Esophagus squamous epithelium (tissue), 4 donors: ENCODE measurements around the gene OGG1. TPM values are rescaled to one million over a fixed set of nuclear protein-coding genes. Genes with fewer than 3 reads are reported as not detected.

Source experiments
- total RNA-seq, 4 donors: library from RNA; depleted of rRNA; stranded (reverse); fragments of >200 nt; gene quantifications; one replicate each; pipeline ENCODE4 v1.1.0, GENCODE V29; 2016

Gene OGG1
- total RNA-seq, 4 donors from 2014 or later, result 9.5 to 20.6 (median 10.5) TPM

Other genes with a start within 250 kb of the OGG1 start
- gene LHFPL4, start 196.1 kb upstream of the OGG1 start, total RNA-seq, result under 1 TPM in 1 of 4 donors, not detected in 3; 0.23 TPM
- 10 to 100 TPM; 21.4 to 29.6 (median 22.9) TPM for gene MTMR14, start 100.4 kb upstream of the OGG1 start, total RNA-seq
- gene CPNE9, start 46.1 kb upstream of the OGG1 start, total RNA-seq, result not detected
- 10 to 100 TPM in 3 of 4 donors, 1 to 10 TPM in 1; 9.8 to 18.3 (median 15.4) TPM for gene BRPF1, start 18.2 kb upstream of the OGG1 start, total RNA-seq
- gene CAMK1, start 20.0 kb downstream of the OGG1 start, total RNA-seq, result 10 to 100 TPM in 2 of 4 donors, 1 to 10 TPM in 2; 2.9 to 19.6 (median 7.6) TPM
- gene TADA3, start 42.5 kb downstream of the OGG1 start, total RNA-seq, result 10 to 100 TPM; 34.7 to 54.4 (median 44.8) TPM
- 100 to 1,000 TPM; 125 to 244 (median 167) TPM for gene ARPC4, start 43.1 kb downstream of the OGG1 start, total RNA-seq
- 10 to 100 TPM in 3 of 4 donors, 1 to 10 TPM in 1; 7.6 to 29.2 (median 10.2) TPM for gene TTLL3, start 60.3 kb downstream of the OGG1 start, total RNA-seq
- gene RPUSD3, start 94.1 kb downstream of the OGG1 start, total RNA-seq, result 10 to 100 TPM; 34.7 to 46.4 (median 41.4) TPM
- gene CIDEC, start 130.3 kb downstream of the OGG1 start, total RNA-seq, result not detected
- gene JAGN1, start 140.7 kb downstream of the OGG1 start, total RNA-seq, result 10 to 100 TPM; 24.7 to 40.8 (median 33.3) TPM
- gene IL17RE, start 152.9 kb downstream of the OGG1 start, total RNA-seq, result 10 to 100 TPM in 3 of 4 donors, 1 to 10 TPM in 1; 7.5 to 15.3 (median 12.1) TPM
- 10 to 100 TPM; 30.6 to 48.7 (median 37.4) TPM for gene IL17RC, start 167.1 kb downstream of the OGG1 start, total RNA-seq
- gene CRELD1, start 183.9 kb downstream of the OGG1 start, total RNA-seq, result 10 to 100 TPM; 10.8 to 17.0 (median 13.8) TPM
- gene PRRT3, start 202.5 kb downstream of the OGG1 start, total RNA-seq, result 1 to 10 TPM in 2 of 4 donors, under 1 TPM in 2; 0.72 to 1.9 (median 1.0) TPM
- 100 to 1,000 TPM in 1 of 4 donors, 10 to 100 TPM in 3; 36.4 to 113 (median 82.5) TPM for gene EMC3, start 236.9 kb downstream of the OGG1 start, total RNA-seq